T-helper 22 cell (primary cell): ENCODE measurements around the gene METTL3.

Experiments used
- DNase-seq: peaks from one replicate; pipeline ENCODE4 v3.0.0-alpha.2; 2020; ENCODE audit warnings: low read depth

METTL3 gene

DNA sequence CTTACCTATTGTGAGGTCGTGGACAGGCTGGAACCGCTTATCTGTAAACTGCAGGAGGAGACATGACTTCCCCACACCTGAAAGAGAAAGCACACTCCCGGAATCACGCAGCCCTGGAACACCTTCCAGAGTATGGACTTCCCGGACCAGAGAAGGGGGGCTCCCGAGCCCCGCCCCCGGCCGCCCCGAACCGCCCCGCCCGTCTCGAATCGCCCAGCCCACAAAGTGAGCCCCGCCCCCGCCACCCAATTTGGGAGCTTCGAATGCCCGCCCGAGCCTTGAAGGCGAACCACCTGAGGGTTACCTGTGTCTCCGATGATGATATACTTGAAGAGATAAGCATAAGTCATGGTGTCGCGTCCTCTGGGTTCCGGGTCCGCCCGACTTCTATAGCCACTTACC is 34.6 kb downstream of the METTL3 start:
- peak; percentile 82 for DNase-seq

DNA sequence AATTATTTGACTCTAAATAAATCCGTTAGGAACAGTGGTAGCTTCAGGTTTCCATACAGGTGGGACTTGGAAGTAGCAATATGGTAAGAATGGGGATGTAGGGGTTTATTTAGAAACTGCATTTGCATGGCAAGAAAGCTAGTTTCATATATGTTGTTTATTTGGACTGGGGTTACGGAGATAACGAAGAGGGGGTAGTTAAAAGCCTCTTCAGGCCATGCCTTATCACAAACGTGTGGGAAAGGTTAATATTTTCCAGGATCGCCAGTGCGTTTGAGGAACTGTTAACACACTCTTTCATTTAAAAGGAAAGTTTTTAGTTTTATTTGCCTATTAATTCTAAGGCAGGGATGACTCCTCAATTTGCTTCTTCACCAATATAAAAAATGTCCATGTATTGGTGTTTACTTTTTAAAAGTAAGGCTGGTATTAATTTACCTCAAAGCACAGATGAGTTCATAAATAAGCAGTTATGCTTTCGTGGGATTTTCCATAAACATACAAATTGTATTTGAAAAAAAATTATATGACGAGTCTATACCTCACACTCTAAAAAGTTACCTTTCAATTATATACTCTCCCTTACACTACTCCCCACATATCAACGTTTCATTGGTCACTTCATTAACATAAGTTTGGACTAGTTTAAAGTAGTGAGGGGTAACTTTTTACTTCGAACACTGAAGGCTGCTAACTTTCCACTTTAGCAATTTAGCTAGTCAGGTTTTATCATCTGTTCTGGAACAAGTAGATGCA is 35.2 kb downstream of the METTL3 start:
- no peak for DNase-seq

DNA sequence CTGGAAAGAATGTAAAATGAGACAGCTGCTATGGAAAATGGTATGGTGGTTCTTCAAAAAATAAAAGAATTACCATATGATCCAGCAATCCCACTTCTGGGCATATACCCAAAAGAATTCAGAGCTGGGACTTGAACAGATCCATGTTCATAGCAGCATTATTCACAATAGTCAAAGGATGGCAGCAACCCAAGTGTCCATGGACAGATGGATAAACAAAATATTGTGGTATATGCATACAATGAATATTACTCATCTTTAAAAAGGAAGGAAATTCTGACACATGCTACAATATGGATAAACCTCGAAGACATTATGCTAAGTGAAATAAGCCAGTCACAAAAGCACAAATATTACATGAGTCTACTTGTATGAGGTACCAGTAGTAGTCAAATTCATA is 43.5 kb downstream of the METTL3 start:
- no peak for DNase-seq

DNA sequence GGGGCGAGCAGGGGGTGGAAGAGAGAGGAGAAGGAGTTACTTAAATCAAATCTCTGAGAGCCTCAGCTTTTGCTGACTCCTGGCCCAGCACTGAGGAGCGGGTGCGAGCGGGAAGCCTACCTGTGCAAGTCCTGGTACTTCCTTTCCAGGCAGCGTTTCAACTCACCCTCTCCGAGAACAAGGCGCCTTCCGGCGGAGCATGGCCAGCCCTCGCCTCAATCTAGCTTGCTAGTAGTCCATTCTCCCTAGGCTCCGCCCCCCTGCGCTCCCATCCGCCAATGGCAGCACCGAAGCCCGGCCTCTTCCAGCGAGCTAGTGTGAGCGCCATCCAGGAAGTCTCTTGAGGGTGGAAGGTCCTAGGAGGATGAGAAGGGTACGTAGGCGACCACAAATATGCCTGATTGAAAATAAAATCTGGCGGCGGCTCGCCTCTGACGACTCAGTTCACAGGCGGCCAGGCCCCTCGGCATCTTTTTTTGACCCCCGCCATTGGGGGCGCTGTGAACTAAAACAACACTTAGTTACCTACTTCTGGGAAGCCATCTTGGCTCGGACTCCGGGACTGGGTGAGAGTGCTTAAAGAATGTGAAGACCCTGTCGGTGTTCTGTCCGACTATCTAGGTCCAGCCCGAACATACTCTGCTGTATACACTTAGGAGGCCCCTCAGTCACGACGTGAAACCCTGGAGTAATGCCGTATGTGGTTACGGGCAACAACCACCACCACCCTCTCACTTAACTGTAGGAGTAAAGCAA is 55.0 kb downstream of the METTL3 start, which contains the start of gene CHD8:
CHD8 (minus strand) TSS at position 212 of the 756 bp plus-strand sequence. CDS start 24,480 bp downstream, outside the sequence.
- peak; percentile 100 for DNase-seq

DNA sequence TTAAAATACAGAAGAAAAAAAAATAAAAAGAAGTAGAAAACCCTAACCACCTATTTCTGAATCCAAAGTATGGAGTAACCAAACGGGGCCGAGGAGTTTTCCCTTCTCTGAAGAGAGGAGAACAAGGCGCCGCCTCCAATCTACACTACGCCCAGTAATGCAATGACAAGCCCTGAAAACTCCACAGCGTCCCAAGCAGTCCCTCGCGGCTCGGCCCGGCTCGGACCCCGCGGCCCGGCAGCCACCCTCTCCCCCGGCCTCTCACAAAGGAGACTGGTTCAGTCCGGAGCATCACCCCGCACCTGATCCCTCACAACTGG is 55.6 kb downstream of the METTL3 start:
- no peak for DNase-seq

DNA sequence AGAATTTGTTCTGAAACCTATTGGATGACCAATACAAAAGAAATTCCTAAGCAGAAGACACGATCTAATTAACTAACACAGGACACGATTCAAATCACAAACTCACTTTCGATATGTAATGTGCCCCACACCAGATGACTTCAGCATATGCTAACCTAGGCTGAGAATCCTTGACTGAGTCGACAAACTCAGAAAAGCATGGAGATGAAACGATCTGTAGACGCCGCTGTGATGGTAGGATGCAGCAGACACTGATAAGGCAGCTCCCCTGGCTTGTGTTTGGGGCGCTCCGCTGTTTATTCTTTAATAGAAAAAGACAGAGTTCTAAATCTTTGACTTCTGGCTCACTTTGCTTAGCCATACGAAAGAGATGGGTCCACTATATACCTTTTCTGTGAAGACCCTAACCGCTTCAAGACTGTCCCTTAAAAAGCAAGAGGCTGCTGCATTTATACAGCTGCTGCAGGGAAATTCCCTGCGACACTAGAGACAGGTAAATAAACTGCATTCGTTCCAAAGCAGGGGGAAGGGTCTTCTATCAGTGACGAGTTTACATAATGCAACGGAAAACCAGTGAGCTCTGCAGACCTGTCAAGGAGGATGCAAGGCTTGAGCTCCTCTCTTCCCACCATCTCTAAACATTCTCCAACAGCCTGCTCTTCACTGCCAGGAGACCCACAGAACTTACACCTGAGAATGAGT is 56.1 kb downstream of the METTL3 start:
- no peak for DNase-seq

DNA sequence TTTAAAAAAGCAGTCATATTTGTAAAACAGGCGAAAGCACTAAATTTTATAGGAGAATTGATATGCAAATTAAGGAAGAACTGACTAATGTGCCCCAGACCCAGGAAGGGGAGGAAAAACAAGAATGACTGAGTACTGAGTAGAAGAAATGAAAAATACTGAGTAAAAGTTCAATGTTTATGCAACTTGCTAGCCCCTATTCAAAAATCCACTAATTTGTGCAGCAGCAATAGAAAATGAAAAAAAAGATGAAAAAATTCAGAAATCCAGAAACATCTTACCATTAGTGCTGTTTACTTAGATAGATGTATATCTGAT is 61.3 kb downstream of the METTL3 start:
- no peak for DNase-seq
